HG03095 (cell line): ENCODE measurements around the gene C1QTNF1.

Experiments
- ATAC-seq: cut with Tn5 transposase; IDR thresholded peaks from one replicate; pipeline ENCODE4 v1.9.1; 2021; ENCODE audit warnings: moderate library complexity; ENCODE audit not compliant: unreplicated experiment

Gene C1QTNF1

GRCh38 chr17:79088997-79089328, 65.0 kb downstream of the C1QTNF1 start:
- no peak for ATAC-seq

- ATAC-seq, result no peak
Measured at GRCh38 chr17:79089720-79090442, 65.9 kb downstream of the C1QTNF1 start.

- ATAC-seq, result no peak
Measured at GRCh38 chr17:79090443-79091225, 66.7 kb downstream of the C1QTNF1 start.

GRCh38 chr17:79091226-79091670, 67.3 kb downstream of the C1QTNF1 start:
- no peak for ATAC-seq

GRCh38 chr17:79092567-79092966, 68.6 kb downstream of the C1QTNF1 start:
- no peak for ATAC-seq

- no peak for ATAC-seq
Measured at GRCh38 chr17:79093270-79093669, 69.3 kb downstream of the C1QTNF1 start.

- no peak for ATAC-seq
Measured at GRCh38 chr17:79094261-79094660, 70.3 kb downstream of the C1QTNF1 start.

- ATAC-seq, result no peak
Measured at GRCh38 chr17:79095345-79096055, 71.5 kb downstream of the C1QTNF1 start.

GRCh38 chr17:79096477-79096876, 72.5 kb downstream of the C1QTNF1 start:
- no peak for ATAC-seq

GRCh38 chr17:79097226-79098055, 73.5 kb downstream of the C1QTNF1 start:
- ATAC-seq, result no peak

- no peak for ATAC-seq
Measured at GRCh38 chr17:79098282-79098867, 74.4 kb downstream of the C1QTNF1 start.
